Breast epithelium (tissue), 4 donors: ENCODE data around the gene SDCCAG8. TPM values are rescaled to one million over a fixed set of nuclear protein-coding genes. Genes with fewer than 3 reads are reported as not detected.

Experiments used
- DNase-seq, 2 donors: peaks; one replicate each; pipeline ENCODE4 v3.0.0-alpha.2; 2019; ENCODE audit warnings: low spot score in 2 of 2
- H3K27ac ChIP-seq, 2 donors: fragments of 200-600 bp; sonication (generic) in 1 of 2; one replicate each; pipeline ENCODE4 v1.5.1; 2016 to 2019; ENCODE audit warnings: mild to moderate bottlenecking in 1 of 2
- H3K27me3 ChIP-seq, 2 donors: fragments of 200-600 bp; sonication (generic) in 1 of 2; one replicate each; pipeline versions ENCODE4 v1.5.1 to v1.6.0; 2017 to 2019; ENCODE audit warnings: control low read depth in 1 of 2, mild to moderate bottlenecking in 1 of 2
- H3K36me3 ChIP-seq: fragments of 200-600 bp; one replicate; pipeline ENCODE4 v1.5.1; 2019
- H3K4me1 ChIP-seq, 2 donors: fragments of 200-600 bp; sonication (generic); one replicate each; pipeline ENCODE4 v1.5.1; 2016 to 2019; ENCODE audit warnings: control low read depth in 1 of 2
- H3K4me3 ChIP-seq, 3 donors: fragments of 200-600 bp; sonication (generic); 1 replicate in 2 of 3; 2 replicates in 1 of 3; pipeline ENCODE4 v1.5.1; 2016 to 2019; ENCODE audit warnings: mild to moderate bottlenecking in 3 of 3, moderate library complexity in 2 of 3
- H3K9me3 ChIP-seq, 2 donors: fragments of 200-600 bp; sonication (generic) in 1 of 2; one replicate each; pipeline ENCODE4 v1.5.1; 2016 to 2019; ENCODE audit warnings: control low read depth in 1 of 2
- CTCF ChIP-seq, 3 donors: fragments of 450-650 bp; IDR thresholded peaks; one replicate each; pipeline ENCODE4 v1.5.1; 2016 to 2017; ENCODE audit warnings: antibody characterized with exemption in 3 of 3, mild to moderate bottlenecking in 3 of 3, moderate library complexity in 3 of 3
- POLR2A ChIP-seq: fragments of 450-650 bp; IDR thresholded peaks from one replicate; pipeline ENCODE4 v1.6.1; 2016; ENCODE audit warnings: antibody characterized with exemption, mild to moderate bottlenecking, moderate library complexity
- POLR2AphosphoS5 ChIP-seq, 3 donors: sonication (generic); formaldehyde crosslinking; IDR thresholded peaks; one replicate each; pipeline ENCODE4 v1.6.1; 2017; ENCODE audit warnings: antibody characterized with exemption in 3 of 3
- intact Hi-C: fragments of 100-400 bp; cut with DNase I; formaldehyde crosslinking; loops from one replicate; pipeline ENCODE4 v1.15.1; 2023; ENCODE audit warnings: low total_unique reads
- total RNA-seq, 3 donors: library from RNA; depleted of rRNA; stranded (reverse); fragments of >200 nt; gene quantifications; one replicate each; pipeline ENCODE4 v1.1.0, GENCODE V29; 2016

SDCCAG8 gene
- total RNA-seq, 3 donors from 2014 or later, result 48.6 to 73.0 (median 62.3) TPM

DNA sequence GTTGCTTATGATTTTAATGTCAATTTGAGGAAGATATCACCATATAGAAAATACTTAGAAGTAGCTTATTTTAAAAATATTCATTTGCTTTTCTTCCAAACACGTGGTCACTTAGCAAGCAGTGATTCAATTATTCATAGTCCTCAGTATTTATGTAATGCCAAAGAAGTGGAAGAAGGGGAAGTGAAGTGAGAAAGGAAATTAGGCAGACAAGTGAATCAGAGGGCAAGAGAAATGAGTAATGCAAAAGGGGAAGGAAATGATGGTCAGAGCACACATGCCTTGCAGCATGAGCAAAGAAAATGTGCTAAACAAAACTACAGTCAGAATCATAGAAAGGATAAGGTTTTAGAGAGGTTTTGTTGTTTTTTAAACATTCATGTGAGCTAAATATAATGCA lies 31.8 kb downstream of the SDCCAG8 start:
- Histone ChIP-seq H3K36me3 (no peaks in the 10 kb centered on the region), H3K27me3 (no peaks in the 10 kb centered on the region), H3K27ac (no peak overlapping the region), H3K4me3 (no peak overlapping the region), H3K4me1 (no peaks in the 10 kb centered on the region), H3K9me3 (no peaks in the 10 kb centered on the region)
- intact Hi-C loops, result loop anchor here (5.0 kb wide), 1 partner anchor 795 kb away; no protein-coding TSS in a partner anchor
- no peak for DNase-seq
- TF ChIP-seq CTCF (IDR thresholded peaks at IDR 0.05) (no peak), POLR2AphosphoS5 (IDR thresholded peaks at IDR 0.05) (no peak), POLR2A (no peak)

GRCh38 chr1:243288062-243288461 lies 32.2 kb downstream of the SDCCAG8 start:
- Histone ChIP-seq H3K4me1 (no peaks in the 10 kb centered on the region), H3K27ac (no peak overlapping the region), H3K4me3 (no peak overlapping the region), H3K27me3 (no peaks in the 10 kb centered on the region), H3K36me3 (no peaks in the 10 kb centered on the region), H3K9me3 (no peaks in the 10 kb centered on the region)
- no peak for TF ChIP-seq POLR2A
- no peak for TF ChIP-seq POLR2AphosphoS5 (IDR thresholded peaks at IDR 0.05)
- TF ChIP-seq CTCF (IDR thresholded peaks at IDR 0.05), result no peak
- no peak for DNase-seq
- intact Hi-C loops, result loop anchor here (5.0 kb wide), 1 partner anchor 794 kb away; no protein-coding TSS in a partner anchor

DNA sequence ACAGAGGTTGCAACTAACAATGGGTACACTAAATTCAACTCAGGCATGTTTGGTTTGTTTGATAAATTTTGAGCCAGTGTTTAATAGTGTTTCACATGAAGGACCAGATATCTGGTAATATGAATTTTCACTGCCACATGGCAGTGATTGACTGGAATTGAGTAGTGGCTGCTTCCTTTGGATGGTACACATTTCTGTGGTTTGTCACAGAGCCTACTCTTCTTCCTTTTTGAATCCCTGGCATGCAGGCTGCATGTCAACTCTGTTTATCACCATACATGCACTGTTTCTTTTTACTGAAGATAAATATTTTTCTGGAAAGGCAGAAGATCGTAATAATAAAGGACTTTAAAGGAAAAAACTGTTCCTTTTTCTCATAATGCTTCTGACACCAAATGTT lies 35.5 kb downstream of the SDCCAG8 start:
- H3K27me3 ChIP-seq, result no peaks in the 10 kb centered on the region
- H3K36me3 ChIP-seq, result no peaks in the 10 kb centered on the region
- no peak overlapping the region for H3K4me3 ChIP-seq
- H3K9me3 ChIP-seq, result no peaks in the 10 kb centered on the region
- H3K27ac ChIP-seq, result no peak overlapping the region
- no peak for DNase-seq
- H3K4me1 ChIP-seq, result no peaks in the 10 kb centered on the region
- TF ChIP-seq POLR2A, result no peak
- intact Hi-C loops, result no loop called here

- no peaks in the 10 kb centered on the region for H3K36me3 ChIP-seq
- no peaks in the 10 kb centered on the region for H3K9me3 ChIP-seq
- no peak overlapping the region for H3K4me3 ChIP-seq
- TF ChIP-seq POLR2A (no peak), CTCF (IDR thresholded peaks at IDR 0.05) (no peak), POLR2AphosphoS5 (IDR thresholded peaks at IDR 0.05) (no peak)
- no peak overlapping the region for H3K27ac ChIP-seq
- intact Hi-C loops, result no loop called here
- DNase-seq, result no peak
- no peaks in the 10 kb centered on the region for H3K27me3 ChIP-seq
- H3K4me1 ChIP-seq, result no peaks in the 10 kb centered on the region
These were observed 36.3 kb downstream of the SDCCAG8 start for GRCh38 chr1:243292117-243292516.

DNA sequence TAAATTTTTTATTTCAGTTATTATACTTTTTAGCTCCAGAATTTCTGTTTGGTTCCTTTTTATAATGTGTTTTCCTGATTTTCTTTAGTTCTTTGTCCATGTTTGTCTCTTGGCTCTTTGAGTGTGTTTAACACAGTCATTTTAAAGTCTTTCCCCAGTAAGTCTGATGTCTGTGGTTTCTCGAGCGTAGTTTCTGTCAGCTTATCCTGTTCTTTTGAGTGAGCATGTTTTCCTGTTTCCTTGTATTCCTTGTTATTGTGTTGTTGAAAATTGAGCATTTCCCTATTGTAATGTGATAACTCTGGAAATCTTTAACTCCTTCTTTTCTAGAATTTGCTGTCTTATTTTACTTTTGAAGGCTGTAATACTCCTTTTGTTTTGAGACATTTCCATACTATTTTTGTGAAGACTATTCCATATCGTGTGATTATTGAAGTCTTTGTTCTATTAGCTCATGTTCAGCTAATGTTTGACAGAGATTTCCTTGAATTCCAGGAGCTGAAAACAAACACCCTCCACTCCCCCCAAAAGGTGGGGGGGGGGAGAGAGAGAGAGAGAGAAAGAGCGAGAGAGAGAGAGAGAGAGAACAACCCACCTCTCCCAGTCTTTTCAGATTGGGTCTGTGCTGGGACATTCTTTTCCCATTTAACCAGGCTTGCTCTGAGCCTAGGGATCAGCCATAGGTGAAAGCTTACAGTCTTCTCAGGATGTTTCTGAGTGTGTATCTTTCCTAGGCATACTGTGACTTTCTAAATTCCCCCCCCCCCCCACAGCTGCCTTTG lies 38.3 kb downstream of the SDCCAG8 start:
- H3K36me3 ChIP-seq, result no peaks in the 10 kb centered on the region
- no peak overlapping the region for H3K27ac ChIP-seq
- H3K4me3 ChIP-seq, result no peak overlapping the region
- TF ChIP-seq CTCF (IDR thresholded peaks at IDR 0.05) (no peak), POLR2A (no peak), POLR2AphosphoS5 (IDR thresholded peaks at IDR 0.05) (no peak)
- no peaks in the 10 kb centered on the region for H3K9me3 ChIP-seq
- DNase-seq, result no peak
- no peaks in the 10 kb centered on the region for H3K27me3 ChIP-seq
- intact Hi-C loops, result no loop called here
- H3K4me1 ChIP-seq, result no peaks in the 10 kb centered on the region
